AG08395 (cell line): Measurements from ENCODE around the gene TASL.
"Not testable (repeated sequence)": the region's sequence is repeated elsewhere in the genome, so short reads cannot be mapped to it uniquely, and the experiment has no call there.

Source experiments
- DNase-seq: peaks from one replicate; pipeline ENCODE4 v3.0.0; 2012; ENCODE audit warnings: mixed read lengths, low spot score

Gene TASL

DNA sequence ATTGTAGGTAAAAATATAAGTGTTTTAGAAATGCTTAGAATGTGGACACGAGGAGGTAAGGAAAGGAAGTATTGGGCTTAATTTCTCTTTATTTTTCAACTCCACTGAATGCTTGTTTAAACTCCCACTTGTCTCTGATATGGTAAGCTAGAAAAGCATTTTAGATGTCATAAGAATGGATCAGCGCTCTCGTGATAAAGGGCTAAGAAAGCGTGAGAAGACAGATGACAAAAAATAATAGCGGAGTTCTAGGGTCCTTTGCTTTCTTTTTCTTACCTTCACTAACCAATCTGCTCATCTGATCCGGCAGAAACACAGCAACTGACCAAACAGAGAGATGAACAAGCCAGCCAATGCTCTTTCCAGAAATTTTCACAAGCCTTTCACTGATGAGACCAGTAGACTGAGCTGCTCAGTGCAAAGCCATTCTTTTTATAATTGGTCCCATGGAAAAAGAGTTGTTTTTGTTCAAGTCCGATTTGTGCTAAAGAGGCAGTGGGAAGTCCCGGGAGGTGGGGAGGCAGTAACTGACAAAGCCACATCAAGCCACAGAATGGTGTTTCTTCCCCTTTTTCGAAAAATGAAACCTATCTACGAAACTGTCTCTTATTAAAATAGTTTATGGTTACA is at the start of gene TASL:
TASL (minus strand) TSS at position 405 of the 630 bp plus-strand sequence. CDS start 17,411 bp downstream, outside the sequence.
- DNase-seq, result no peak

- no peak for DNase-seq
Observed at GRCh38 chrX:30626402-30626801, 48.8 kb upstream of the TASL start.

GRCh38 chrX:30622361-30622760 is 44.8 kb upstream of the TASL start:
- no peak for DNase-seq

DNA sequence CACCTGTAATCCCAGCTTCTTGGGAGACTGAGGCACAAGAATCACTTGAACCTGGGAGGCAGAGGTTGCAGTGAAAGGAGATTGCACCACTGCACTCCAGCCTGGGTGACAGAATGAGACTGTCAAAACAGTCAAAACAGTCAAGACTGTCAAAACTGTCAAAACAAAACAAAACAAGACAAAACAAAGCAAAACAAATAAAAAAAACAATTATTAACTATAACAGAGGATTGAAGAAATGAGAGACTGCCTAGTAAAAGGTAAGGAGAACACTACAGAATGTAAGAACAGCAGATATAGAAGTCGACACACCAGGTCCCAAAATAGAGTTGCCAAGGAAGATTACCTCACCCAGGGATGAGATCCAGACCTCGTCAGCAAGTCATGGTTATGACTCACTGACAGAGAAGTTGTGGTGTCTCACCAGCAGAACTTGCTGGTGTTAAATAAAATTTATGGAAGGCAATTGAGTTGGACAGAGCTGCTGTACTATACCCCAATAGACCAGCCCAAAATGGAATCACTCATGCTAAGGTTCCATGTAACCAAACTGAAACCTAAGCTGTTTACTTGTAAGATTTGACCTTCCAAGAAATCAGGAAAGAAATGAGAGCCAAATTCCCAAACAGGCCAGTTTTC is 43.5 kb upstream of the TASL start:
- peak; percentile 89 for DNase-seq

DNA sequence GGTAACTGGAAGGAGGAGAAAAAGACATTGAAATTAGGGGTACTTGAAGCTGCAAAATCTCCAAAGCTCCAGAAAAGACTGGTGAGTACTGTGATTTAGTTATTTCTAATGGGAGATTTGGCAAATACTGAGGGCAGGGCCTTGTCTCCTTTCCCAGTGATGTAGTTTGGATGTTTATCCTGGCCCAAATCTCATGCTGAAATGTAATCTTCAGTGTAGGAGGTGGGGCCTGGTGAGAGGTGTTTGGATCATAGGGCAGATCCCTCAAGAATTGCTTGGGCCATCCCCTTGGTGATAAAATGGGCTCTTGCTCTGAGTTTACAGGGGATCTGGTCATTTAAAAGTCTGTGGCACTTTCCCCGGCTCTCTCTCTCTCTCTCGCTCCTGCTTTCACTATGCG is 42.6 kb upstream of the TASL start:
- DNase-seq, result no peak

DNA sequence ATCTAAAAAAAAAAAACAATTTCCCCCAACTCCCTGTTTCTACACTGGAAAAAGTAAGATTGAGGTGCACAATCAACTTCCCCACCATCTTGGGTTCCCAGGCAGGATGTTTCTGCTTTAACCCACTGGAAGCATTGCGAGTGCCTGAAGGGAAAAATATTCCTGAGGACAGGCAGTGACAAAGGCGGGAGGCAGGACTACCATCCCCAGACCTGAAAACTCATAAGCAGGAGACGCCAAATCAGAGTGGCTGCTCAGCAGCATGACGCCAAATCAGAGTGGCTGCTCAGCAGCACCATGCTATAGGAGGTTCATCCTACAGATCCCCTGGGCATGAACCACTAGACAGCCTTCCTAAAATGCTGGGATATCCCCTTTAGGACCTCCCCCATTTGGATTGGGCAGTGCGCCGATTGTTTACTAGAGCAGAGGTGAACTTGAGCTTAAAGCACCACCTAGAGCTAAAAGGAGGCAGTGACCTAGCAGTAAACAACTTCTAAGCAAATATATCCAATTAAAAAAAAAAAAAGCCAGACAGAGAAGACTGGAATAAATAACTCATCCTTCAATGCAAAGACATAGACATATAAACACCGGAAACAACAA is 40.7 kb upstream of the TASL start:
- DNase-seq, result no peak

DNA sequence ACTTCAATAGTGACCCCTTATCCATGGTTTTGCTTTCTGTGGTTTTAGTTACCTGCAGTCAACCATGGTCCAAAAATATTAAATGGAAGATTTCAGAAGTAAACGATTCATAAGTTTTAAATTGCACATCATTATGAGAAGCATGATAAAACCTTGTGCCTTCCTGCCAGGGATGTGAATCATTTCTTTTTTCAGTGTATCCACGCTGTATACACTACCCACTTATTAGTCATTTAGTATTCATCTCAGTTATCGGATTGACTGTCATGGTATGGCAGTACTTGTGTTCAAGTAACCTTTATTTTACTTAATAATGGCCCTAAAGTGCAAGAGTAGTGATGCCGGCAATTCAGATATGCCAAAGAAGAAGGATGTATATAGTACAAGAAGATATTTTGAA is 37.7 kb upstream of the TASL start:
- DNase-seq, result no peak

DNA sequence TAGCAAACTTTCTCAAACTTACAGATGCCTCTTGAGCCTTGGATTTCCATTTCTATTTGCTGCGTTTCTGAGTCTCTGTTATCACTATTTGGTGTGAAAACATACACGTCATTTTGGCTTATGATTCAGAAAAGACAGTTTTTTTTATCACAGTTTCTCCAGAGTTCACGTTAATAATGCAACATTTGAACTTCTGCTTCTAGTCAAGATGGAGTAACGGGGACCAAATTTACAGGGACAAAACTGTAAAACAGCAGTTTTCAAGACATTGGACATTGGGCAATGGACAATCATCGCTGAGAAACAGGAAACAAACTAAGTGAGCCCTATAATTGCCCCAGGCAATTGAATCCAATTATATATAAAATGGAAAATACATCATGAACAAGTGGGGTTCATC is 36.2 kb upstream of the TASL start:
- no peak for DNase-seq

DNA sequence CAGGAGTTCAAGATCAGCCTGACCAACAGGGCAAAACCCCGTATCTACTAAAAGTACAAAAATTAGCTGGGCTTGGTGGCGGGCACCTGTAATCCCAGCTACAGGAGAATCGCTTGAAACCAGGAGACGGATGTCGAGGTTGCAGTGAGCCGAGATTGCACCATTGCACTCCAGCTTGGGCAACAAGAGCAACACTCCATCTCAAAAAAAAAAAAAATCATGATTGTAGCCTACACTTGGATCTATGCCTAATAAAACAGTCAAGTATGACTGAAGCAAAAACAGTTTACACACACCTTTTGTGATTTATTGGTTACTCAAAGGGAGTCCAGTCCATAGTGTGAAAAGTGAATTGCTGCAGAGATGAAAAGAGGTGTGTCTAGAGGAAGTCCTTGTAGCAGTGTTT is 34.7 kb upstream of the TASL start:
- DNase-seq, result no peak

DNA sequence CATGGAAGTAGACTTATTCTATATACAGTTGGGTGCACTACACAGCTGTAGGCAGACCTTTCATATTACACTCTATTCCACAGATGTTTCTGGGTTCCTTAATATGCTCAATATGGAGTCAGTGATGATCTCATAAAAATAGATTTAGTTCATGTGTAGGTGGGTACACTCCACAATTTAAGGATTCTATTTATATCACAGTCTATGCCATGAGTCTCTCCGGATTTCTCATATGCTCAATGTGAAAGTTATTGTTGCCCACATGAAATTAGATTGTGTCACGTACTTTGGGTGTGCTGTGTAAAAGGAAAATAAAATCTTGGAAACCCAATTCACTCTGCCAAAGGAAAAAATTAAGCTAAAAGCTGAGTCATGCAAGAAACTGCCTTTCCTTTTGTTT is 32.5 kb upstream of the TASL start:
- DNase-seq, result no peak

DNA sequence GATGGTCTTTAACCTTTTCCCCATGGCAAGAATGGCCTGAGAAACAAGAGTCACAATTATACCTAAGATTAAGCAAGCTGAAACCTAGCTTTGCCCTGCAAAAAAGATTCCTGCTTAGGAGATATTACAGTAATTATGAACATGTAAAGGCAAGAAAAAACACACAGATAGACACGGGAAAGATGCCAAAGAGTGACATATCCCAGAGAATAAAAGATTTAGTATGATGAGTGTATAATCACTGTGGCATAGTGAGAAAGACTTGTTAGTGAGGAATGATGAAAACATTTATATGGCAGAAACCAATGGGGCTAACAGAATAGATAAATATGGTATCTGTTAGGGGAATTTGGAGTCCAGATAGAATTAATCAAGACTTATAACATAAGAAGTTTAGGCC is 29.6 kb upstream of the TASL start:
- no peak for DNase-seq

DNA sequence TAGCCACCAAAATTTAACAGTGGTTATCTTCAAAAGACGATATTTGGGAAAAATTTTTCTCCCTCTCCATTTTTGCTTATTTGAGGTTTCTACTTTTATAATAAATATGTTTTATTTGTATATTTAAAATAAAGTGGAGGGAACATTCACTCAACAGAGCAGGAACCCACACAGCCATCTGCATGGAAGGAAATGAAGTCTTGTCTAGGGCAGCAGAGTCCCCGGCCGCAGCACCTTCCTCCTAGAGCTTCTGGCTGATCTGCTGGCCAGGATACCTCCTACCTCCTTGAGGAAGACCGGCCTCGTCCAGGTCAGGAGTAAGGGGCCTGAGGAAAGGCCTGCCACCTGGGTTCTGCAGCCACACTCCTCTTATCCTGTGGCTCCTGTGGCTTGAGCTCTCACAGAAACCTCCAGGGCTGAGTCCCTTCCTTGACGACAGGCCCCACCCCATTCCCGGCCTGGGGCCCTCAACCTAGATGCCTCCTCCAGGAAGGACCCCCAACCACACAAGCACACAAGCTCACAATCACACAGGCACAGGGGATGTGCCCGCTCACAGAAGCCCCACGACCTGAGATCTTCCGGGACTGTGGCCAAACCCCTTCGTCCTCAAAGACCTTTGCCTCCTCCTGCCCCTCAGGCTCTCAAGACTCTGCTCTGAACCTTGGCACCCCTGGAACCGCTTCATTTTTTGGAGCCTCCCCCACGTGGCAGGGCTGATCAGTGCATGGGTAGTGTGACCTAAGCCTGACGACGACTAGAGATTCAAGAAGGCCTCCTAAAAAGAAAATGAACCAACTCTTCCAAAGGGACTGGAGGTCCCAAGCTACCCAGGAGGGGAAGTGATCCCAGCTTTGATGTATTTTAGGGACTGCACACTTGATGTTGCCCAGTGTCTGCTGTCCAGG is 23.0 kb upstream of the TASL start:
- DNase-seq, result not testable (repeated sequence)

DNA sequence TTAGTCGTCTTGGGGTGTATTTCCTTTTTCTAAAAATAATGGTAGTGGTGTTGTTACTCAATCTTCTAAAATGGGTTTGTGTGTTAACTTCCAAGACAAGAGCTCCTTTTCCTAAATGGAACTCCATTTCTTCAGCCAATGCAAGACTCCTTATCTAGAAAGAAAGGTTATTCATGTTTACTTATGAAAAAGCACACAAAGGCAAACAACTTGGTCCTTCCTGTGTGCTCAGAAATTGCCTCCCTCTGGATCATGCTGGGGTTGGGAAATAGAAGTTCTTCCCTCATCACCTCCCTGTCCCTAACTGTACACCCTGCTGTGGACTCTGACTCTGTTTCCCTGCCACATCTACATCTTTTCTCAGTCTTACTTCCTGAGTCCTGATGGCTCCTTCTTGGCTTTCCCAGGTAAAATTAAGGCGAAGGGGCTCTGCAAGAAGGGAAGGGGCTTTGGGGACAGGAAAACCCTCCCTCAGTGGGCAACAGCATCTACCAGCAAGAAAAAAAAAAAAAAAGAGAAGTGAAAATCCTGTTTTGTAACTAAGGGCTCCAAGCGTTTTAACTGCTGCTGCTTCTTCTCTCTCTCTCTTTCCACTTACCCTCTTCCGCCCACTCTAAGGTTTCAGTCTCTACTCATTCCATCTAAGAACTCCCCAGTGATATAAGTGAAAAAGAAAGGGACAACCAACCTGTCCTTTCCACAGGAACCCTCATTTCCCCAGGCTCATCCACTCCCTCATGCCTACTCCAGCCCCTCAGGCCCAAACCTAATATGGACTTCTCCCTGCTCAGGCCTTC is 19.8 kb upstream of the TASL start:
- no peak for DNase-seq

DNA sequence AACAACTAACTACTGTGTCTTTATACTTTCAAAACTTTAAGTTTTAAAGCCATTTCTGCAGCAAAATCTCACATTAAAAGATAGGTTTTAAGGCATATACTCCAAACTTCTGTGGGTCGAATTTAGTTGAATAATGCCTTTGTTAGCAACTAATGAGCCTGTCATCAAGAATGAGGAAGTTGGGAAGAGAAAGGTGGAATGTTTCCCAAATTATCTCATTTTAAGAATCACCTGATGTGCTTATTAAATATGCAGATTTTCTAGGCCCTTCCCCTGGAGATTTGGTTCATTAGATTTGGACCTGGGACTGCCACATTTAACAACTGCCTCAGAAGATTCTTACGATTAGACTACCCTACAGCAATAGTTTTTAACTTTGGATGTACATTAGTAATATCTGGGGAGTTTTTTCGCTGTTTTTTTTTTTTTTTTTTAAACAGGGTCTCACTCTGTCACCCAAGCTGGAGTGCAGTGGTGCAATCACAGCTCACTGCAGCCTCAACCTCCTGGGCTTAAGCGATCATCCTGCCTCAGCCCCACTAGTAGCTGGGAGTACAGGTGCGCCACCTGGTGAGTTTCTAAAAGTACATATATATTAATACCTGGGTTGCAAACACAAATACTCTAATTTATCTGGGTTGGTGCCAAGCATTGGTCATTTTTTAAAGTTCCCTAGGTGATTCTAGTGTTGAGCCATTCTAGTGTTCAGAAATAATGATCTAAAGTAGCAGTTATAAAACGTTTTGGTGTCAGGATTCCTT is 16.1 kb upstream of the TASL start:
- DNase-seq, result no peak

DNA sequence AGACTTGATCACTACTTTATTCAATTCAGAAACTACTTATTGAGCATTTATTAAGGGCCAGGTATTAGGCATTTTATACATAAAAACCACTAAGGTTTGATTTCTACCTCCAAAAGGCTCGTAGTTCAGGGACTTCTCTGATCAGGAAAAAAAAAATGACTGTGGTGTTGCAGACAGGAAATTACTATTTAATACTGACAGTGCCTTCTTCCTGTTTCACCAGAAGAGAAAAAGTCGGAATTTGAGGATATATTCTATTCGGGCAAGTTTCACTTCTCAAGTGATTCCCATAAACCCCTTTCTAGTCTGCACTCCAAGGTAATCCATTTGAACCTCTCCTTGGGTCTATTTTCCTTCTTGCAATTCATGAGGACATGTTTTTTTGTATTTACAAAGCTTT is 15.3 kb upstream of the TASL start:
- no peak for DNase-seq

DNA sequence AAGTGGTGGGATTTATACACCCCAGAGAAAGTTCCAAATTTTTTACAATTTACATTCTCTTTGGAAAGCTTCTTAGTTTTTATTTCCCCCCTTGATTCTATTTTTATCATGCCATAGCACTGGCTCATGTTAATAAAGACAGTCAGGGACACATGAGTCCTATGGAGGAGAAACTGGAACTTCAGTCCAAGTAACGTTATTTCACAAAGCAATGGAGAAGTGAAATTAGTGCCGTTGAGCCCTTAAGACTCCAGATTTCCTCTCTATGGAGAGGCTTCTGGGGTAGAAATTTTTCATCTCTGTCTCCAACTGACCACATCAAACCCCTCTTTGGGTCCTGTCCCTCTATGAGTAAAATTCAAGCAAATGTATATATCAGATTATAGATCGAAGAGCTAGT is 12.8 kb upstream of the TASL start:
- DNase-seq, result no peak

GRCh38 chrX:30589146-30589888 is 11.8 kb upstream of the TASL start:
- DNase-seq, result no peak

DNA sequence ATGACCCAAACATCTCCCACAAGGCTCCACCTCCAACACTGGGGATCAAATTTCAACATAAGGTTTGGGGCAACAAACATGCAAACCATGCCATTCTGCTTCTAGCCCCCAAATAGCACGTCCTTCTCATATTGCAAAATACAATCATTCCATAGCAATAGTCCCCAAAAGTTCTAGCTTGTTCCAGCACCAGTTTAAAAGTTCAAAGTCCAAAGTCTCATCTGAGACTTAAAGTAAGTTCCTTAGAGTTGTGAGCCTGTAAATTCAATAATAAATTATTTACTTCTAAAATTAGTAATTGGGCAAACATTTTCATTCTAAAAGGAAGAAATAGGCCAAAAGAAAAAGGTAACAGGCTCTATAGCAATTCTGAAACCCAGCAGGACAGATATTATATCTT is 8.9 kb upstream of the TASL start:
- no peak for DNase-seq

GRCh38 chrX:30582664-30583063 is 5.1 kb upstream of the TASL start:
- no peak for DNase-seq

GRCh38 chrX:30580641-30581040 is 3.1 kb upstream of the TASL start:
- no peak for DNase-seq
